T-helper 2 cell (primary cell): ENCODE results near the gene DOCK7.
A peak's percentile ranks its signal among the peaks of the same experiment; 100 is the strongest.
"Not testable (repeated sequence)": the region's sequence is repeated elsewhere in the genome, so short reads cannot be mapped to it uniquely, and the experiment has no call there.

Source experiments
- DNase-seq, 5 experiments: peaks; one replicate each; pipeline versions ENCODE4 v3.0.0 to v3.0.0-alpha.2; 2012 to 2022

DOCK7 gene

GRCh38 chr1:62612770-62613169 is 75.4 kb downstream of the DOCK7 start:
- DNase-seq = no peak

GRCh38 chr1:62610588-62610987 is 77.6 kb downstream of the DOCK7 start:
- not testable (repeated sequence) for DNase-seq

GRCh38 chr1:62608905-62609304 is 79.3 kb downstream of the DOCK7 start:
- DNase-seq = no peak

- no peak for DNase-seq
Measured at GRCh38 chr1:62601457-62601856, 86.7 kb downstream of the DOCK7 start.

- peak in 1 of 5 experiments; percentile 78 for DNase-seq
Measured at GRCh38 chr1:62599044-62599443, 89.1 kb downstream of the DOCK7 start.

- DNase-seq = no peak
Measured at GRCh38 chr1:62597281-62597680, 90.9 kb downstream of the DOCK7 start, which contains the start of gene ANGPTL3. TSS of gene ANGPTL3 (plus strand) at chr1:62597520. CDS start at chr1:62597567, 47 bp downstream.

GRCh38 chr1:62595647-62596046 is 92.5 kb downstream of the DOCK7 start:
- DNase-seq = no peak

- no peak for DNase-seq
Measured at GRCh38 chr1:62593825-62594394, 94.3 kb downstream of the DOCK7 start.

GRCh38 chr1:62590970-62591368 is 97.2 kb downstream of the DOCK7 start:
- no peak for DNase-seq

- DNase-seq = peak in 1 of 5 experiments; percentile 50
Measured at GRCh38 chr1:62590255-62590969, 97.8 kb downstream of the DOCK7 start.

- DNase-seq = peak in 1 of 5 experiments; percentile 60
Measured at GRCh38 chr1:62589321-62589720, 98.9 kb downstream of the DOCK7 start.

- peak in 1 of 5 experiments; percentile 4 for DNase-seq
Measured at GRCh38 chr1:62588000-62588399, 100.2 kb downstream of the DOCK7 start.

GRCh38 chr1:62585469-62586155 is 102.6 kb downstream of the DOCK7 start:
- DNase-seq = no peak

- no peak for DNase-seq
Measured at GRCh38 chr1:62573675-62574074, 114.5 kb downstream of the DOCK7 start.

GRCh38 chr1:62572476-62572875 is 115.7 kb downstream of the DOCK7 start:
- DNase-seq = no peak

GRCh38 chr1:62571517-62571916 is 116.7 kb downstream of the DOCK7 start:
- not testable (repeated sequence) for DNase-seq

GRCh38 chr1:62567926-62568325 is 120.3 kb downstream of the DOCK7 start:
- DNase-seq = peak in 1 of 5 experiments; percentile 7

GRCh38 chr1:62567182-62567581 is 121.0 kb downstream of the DOCK7 start:
- not testable (repeated sequence) for DNase-seq

GRCh38 chr1:62561306-62561705 is 126.9 kb downstream of the DOCK7 start:
- no peak for DNase-seq

- no peak for DNase-seq
Measured at GRCh38 chr1:62544570-62544969, 143.6 kb downstream of the DOCK7 start.

- DNase-seq = no peak
Measured at GRCh38 chr1:62541048-62541447, 147.1 kb downstream of the DOCK7 start.

- DNase-seq = no peak
Measured at GRCh38 chr1:62539028-62539447, 149.1 kb downstream of the DOCK7 start.

GRCh38 chr1:62536865-62537264 is 151.3 kb downstream of the DOCK7 start:
- peak in 1 of 5 experiments; percentile 31 for DNase-seq
